Loucy (cell line): ENCODE measurements around the gene STT3B.

Experiments
- H2AFZ ChIP-seq: fragments of 200-600 bp; sonication (generic); 2 replicates; pipeline ENCODE4 v1.6.0; 2016; ENCODE audit warnings: antibody characterized with exemption, mild to moderate bottlenecking, low read length, moderate library complexity
- H3F3A ChIP-seq: fragments of 200-600 bp; 2 replicates; pipeline ENCODE4 v1.6.0; 2016; ENCODE audit warnings: antibody characterized with exemption, low read depth, mild to moderate bottlenecking
- H3K27me3 ChIP-seq: fragments of 200-600 bp; sonication (generic); 2 replicates; pipeline ENCODE4 v1.6.1; 2014; ENCODE audit warnings: low read length, mild to moderate bottlenecking; ENCODE audit not compliant: insufficient read depth, poor library complexity, severe bottlenecking
- H3K36me3 ChIP-seq: fragments of 200-600 bp; sonication (generic); 2 replicates; pipeline ENCODE4 v1.6.1; 2016; ENCODE audit warnings: low read length; ENCODE audit not compliant: insufficient read depth
- H3K4me1 ChIP-seq: fragments of 200-600 bp; sonication (generic); 2 replicates; pipeline ENCODE4 v1.5.1; 2014; ENCODE audit warnings: low read length, mild to moderate bottlenecking; ENCODE audit not compliant: insufficient read depth, poor library complexity, severe bottlenecking
- H3K4me2 ChIP-seq: fragments of 200-600 bp; sonication (generic); 2 replicates; pipeline ENCODE4 v1.6.0; 2014; ENCODE audit warnings: antibody characterized with exemption, low read length, low read depth, mild to moderate bottlenecking; ENCODE audit not compliant: poor library complexity, severe bottlenecking
- H3K4me3 ChIP-seq: fragments of 200-600 bp; sonication (generic); 2 replicates; pipeline ENCODE4 v1.5.1; 2014; ENCODE audit warnings: low read length, mild to moderate bottlenecking, mixed read lengths; ENCODE audit not compliant: poor library complexity, severe bottlenecking
- H3K79me2 ChIP-seq: fragments of 200-600 bp; sonication (generic); 2 replicates; pipeline ENCODE4 v1.6.1; 2014; ENCODE audit warnings: low read length; ENCODE audit not compliant: insufficient read depth
- H3K9ac ChIP-seq: fragments of 200-600 bp; sonication (generic); 2 replicates; pipeline ENCODE4 v1.6.0; 2014; ENCODE audit warnings: mild to moderate bottlenecking, low read depth, low read length, moderate library complexity; ENCODE audit not compliant: poor library complexity, severe bottlenecking
- H3K9me2 ChIP-seq: fragments of 200-600 bp; sonication (generic); replicated peaks from 2 replicates; pipeline ENCODE4 v1.6.1; 2016; ENCODE audit warnings: low read depth, low read length, mixed read lengths
- H3K9me3 ChIP-seq: fragments of 200-600 bp; sonication (generic); 2 replicates; pipeline ENCODE4 v1.6.1; 2014; ENCODE audit warnings: mild to moderate bottlenecking, antibody characterized with exemption, low read length, low read depth; ENCODE audit not compliant: insufficient read depth
- H4K20me1 ChIP-seq: fragments of 200-600 bp; sonication (generic); 2 replicates; pipeline ENCODE4 v1.6.0; 2014; ENCODE audit warnings: antibody characterized with exemption, low read length, mild to moderate bottlenecking; ENCODE audit not compliant: insufficient read depth, poor library complexity, severe bottlenecking
- EZH2phosphoT487 ChIP-seq: fragments of 200-600 bp; IDR thresholded peaks from 2 replicates; pipeline ENCODE4 v1.6.1; 2018; ENCODE audit warnings: antibody characterized with exemption, mild to moderate bottlenecking, moderate library complexity, borderline replicate concordance
- TF ChIP-seq, protein P1 (sequence below): fragments of 200-600 bp; sonication (generic); conservative IDR thresholded peaks from 2 replicates; pipeline ENCODE4 v1.5.1; 2014; ENCODE audit warnings: mild to moderate bottlenecking, antibody characterized with exemption, low read length

STT3B gene

DNA sequence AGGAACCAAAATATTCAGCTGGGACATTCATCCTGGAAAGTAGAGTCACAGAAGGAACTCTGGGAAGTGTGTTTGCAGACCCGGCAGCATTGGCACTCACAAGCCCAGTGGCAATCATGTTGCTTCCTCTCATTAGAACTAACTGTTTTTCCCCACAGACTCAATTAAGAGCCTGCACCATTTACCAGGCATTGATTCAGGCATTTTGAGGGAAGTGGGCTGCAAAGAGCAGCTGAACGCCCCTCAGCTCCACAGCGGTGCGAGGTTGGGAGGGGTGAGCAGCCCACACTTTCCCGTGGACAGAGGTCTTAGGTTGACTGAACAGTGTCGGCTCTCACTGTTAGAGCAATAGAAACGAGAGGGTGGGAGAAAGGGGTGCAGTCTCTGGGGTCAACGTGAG lies 143.8 kb downstream of the STT3B start:
- TF ChIP-seq, protein P1, sequence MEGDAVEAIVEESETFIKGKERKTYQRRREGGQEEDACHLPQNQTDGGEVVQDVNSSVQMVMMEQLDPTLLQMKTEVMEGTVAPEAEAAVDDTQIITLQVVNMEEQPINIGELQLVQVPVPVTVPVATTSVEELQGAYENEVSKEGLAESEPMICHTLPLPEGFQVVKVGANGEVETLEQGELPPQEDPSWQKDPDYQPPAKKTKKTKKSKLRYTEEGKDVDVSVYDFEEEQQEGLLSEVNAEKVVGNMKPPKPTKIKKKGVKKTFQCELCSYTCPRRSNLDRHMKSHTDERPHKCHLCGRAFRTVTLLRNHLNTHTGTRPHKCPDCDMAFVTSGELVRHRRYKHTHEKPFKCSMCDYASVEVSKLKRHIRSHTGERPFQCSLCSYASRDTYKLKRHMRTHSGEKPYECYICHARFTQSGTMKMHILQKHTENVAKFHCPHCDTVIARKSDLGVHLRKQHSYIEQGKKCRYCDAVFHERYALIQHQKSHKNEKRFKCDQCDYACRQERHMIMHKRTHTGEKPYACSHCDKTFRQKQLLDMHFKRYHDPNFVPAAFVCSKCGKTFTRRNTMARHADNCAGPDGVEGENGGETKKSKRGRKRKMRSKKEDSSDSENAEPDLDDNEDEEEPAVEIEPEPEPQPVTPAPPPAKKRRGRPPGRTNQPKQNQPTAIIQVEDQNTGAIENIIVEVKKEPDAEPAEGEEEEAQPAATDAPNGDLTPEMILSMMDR, result no peak
- no peak for TF ChIP-seq EZH2phosphoT487
- H3K4me2 ChIP-seq, result no peak overlapping the region
- no peaks in the 10 kb centered on the region for H3K4me1 ChIP-seq
- no peaks in the 10 kb centered on the region for H3K9me2 ChIP-seq
- H3K79me2 ChIP-seq, result no peaks in the 10 kb centered on the region
- no peaks in the 10 kb centered on the region for H3K27me3 ChIP-seq
- H3K4me3 ChIP-seq, result no peak overlapping the region
- H3K9me3 ChIP-seq, result no peaks in the 10 kb centered on the region
- no peak overlapping the region for H2AFZ ChIP-seq
- no peaks in the 10 kb centered on the region for H4K20me1 ChIP-seq
- H3K36me3 ChIP-seq, result no peaks in the 10 kb centered on the region
- no peak overlapping the region for H3K9ac ChIP-seq
- H3F3A ChIP-seq, result no peaks in the 10 kb centered on the region

DNA sequence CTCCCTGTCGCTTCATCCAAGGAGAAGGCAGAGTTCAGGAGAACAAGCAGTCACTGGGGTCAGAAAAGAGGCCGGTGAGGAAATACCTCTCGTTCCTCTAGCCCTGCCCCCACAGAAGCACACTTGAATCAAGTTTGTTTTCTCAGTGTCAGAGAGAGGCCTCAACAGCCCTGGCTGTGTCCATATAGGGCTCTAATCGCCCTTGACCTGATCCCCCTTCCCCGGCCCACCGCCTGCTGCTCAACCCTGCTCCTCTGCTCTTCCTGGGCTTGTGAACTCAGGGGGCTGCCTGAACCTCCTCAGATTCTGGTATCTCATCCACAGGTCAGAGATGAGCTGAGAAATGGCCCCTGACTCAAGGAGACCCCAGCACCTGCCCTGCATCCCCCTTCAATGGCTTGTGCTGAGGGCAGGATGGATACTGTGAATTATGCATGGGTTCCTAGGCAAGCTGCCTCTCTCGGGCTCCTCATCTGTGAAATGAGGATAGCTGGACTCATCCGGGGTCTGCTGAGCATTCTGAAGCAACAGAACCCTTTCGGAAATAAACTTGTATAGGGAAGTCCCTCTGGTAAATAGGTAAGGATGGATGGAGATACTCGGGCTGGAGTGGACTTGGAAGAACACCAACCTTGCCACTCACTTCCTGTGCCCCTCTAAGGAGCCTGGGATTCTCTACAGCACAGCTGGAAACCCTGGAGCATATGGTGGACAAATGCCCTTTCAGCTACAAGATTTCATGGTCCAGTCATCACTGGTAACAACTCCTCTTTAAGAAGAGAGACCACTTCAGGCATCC lies 147.5 kb downstream of the STT3B start:
- Histone ChIP-seq H3K4me3 (no peak overlapping the region), H3F3A (no peaks in the 10 kb centered on the region), H3K4me2 (no peak overlapping the region), H3K9me3 (no peaks in the 10 kb centered on the region), H3K79me2 (no peaks in the 10 kb centered on the region), H4K20me1 (no peaks in the 10 kb centered on the region), H3K36me3 (no peaks in the 10 kb centered on the region), H3K9ac (no peak overlapping the region), H2AFZ (no peak overlapping the region), H3K9me2 (no peaks in the 10 kb centered on the region), H3K27me3 (no peaks in the 10 kb centered on the region), H3K4me1 (no peaks in the 10 kb centered on the region)
- TF ChIP-seq, protein P1, result no peak
- TF ChIP-seq EZH2phosphoT487, result no peak
